HG02642 (cell line): ENCODE data around the gene FAM124B.
"Not testable (repeated sequence)": the region's sequence is repeated elsewhere in the genome, so short reads cannot be mapped to it uniquely, and the experiment has no call there.

Experiments
- ATAC-seq: cut with Tn5 transposase; IDR thresholded peaks from one replicate; pipeline ENCODE4 v1.9.1; 2021; ENCODE audit warnings: mild to moderate bottlenecking; ENCODE audit not compliant: unreplicated experiment, poor library complexity

The FAM124B gene

GRCh38 chr2:224416656-224417360, 14.9 kb upstream of the FAM124B start:
- no peak for ATAC-seq

GRCh38 chr2:224413381-224413780, 11.5 kb upstream of the FAM124B start:
- no peak for ATAC-seq

- ATAC-seq = no peak
Measured at GRCh38 chr2:224412141-224413015, 10.5 kb upstream of the FAM124B start.

DNA sequence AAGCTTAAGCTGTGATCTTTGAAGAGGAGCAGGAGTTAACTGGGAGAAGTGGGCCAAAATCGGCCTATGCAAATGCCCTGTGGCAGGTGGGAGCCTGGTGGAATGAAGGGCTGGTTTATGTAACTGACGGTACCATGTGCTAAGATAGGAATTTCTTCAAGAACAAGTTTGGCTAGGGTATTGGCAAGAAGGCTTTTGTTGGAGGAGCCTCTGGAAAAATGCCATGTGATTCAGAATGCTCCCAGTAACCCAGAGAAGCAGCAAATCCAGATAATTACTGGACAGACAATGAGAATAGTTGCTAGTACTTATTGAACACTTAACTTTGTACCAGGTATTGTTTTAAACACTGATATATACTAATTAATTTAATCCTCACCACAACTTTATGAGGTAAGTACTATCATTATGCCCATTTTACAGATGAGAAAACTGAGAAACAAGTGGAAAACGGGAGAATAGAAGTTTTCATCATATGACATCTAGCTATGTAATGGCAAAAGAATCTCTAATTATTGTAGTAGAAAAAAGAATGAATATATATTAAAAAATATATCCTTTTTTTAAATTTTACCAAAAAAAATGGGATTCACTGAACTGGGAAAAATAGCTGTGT, 9.1 kb upstream of the FAM124B start:
- no peak for ATAC-seq

DNA sequence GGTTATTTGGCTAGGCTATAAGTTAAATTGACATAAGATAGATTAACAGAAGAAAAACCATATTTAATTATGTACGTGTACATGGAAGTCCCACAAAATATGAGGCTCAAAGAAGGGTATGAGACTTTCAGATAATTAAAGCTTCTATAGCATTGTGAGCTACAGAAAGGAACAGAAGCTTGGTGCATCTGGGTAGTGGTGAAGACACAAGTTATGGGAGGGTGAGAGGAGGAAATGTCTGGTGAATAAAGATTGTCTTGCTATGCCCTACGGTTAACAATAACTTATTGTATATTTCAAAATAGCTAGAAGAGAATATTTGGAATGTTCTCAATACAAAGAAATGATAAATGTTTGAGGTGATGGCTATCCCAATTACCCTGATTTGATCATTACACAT, 6.8 kb upstream of the FAM124B start:
- no peak for ATAC-seq

GRCh38 chr2:224407241-224407701, 5.4 kb upstream of the FAM124B start:
- no peak for ATAC-seq

- ATAC-seq = no peak
Measured at GRCh38 chr2:224405841-224406370, 4.0 kb upstream of the FAM124B start.

GRCh38 chr2:224405412-224405811, 3.5 kb upstream of the FAM124B start:
- no peak for ATAC-seq

GRCh38 chr2:224404796-224405195, 2.9 kb upstream of the FAM124B start:
- no peak for ATAC-seq

- ATAC-seq = no peak
Measured at GRCh38 chr2:224403657-224404056, 1.8 kb upstream of the FAM124B start.

DNA sequence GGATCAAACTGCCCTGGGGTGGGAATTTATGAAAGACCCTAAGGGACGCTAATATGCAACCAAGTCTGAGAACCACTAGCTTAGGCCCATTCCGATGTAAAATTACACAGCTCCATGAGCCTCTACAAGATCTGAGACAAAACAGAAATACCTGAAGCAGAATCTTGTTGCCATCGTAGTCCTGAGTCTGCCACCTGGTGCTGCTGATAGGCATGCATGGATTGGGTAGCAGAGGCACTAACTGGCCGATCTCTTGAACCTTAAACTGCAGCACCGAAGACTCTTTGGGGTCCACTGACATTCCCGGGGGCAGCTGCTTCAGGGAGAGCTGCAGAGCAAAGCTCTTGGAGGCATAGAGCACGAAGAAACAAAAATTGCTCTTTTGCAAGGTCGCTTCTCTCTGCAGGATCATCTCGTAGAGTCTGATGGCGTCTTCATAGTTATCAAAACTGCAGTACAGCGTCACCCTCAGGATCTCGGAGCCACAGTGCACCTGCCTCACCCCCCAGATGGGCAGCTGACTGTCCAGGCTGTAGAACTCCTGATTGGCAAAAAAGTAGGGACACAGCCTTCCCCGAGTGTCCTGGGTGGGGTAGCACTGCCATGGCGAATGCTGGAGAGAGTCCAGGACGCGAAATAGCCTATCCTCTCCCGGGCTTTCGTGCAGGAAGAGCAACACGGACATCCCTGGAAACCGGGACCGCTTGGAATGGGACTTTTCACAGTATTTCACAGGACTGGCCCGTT, 848 bp downstream of the FAM124B start:
- no peak for ATAC-seq

DNA sequence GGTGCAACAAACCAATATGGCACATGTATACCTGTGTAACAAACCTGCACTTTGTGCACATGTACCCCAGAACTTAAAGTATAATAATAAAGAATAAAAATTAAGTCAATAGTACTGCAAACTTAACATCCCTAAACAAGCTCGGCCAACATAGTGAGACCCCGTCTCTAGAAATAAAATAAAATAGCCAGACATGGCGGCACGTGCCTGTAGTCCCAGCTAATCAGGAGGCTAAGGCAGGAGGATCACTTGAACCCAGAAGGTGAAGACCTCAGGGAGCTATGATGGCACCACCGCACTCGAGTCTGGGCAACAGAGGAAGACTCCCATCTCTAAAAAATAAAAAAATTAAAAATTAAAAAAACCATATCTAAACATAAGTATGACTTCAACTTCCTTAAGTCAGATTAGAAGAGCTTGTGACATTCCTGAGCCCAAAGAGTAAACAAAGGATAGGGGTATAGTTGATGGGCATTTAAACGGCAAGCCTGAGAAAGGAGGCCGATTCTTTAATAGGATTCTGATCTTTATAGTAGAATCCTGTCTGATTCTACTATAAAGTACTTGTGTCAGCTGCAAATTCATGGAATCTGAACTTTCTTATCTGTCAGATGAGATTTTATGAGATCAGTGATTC, 1.6 kb downstream of the FAM124B start:
- no peak for ATAC-seq

DNA sequence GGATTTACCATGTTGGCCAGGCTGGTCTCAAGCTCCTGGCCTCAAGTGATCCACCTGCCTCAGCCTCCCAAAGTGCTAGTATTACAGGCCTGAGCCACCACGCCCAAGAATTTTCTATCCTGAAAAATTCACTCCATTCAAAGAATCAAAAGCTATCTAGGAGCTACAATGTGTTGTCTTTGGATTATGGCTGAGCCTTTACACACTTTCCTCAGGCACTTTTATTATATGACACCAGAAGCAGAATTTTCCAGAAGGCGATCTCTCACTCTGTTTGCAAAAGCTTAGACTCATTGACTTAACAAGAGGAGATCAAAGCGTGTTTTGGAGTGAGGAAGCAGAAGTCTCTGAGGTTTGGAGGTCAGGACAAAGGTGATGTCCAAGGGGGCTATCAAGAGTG, 3.6 kb downstream of the FAM124B start:
- no peak for ATAC-seq

GRCh38 chr2:224397100-224397499, 4.8 kb downstream of the FAM124B start:
- not testable (repeated sequence) for ATAC-seq

DNA sequence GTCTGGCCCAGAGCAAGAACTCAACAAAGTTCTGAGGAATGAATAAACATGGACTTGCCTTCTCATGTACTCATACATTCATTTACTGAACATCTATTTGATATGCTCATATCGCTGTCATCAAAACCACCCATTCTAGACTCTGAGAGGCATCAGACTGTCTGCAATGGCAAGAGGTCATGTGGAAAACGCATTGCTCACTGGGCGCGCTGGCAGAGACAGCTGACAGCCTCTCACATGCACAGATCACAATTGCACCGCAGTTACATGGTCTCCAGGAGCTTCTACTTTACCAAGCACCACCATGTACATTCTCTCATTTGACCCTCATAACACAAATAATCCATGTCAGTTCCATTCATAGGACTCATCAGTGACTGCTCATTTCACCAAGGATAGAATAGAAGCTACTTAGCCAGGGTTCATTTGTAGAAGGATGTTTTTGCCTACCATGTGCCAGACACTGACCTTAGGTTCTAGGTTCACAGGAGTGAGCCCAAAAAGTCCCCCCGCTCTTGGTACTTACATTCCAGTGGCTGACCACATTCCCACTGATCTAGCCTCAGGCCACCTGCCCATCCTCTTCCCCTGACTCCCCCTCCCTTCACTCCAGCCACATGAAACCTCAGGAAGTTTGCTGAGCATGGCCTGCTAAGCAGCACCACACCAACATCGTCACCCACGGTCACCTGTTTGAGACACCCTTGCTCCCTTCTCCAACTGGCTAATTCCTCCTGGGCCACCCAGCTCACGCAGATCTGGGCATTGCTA, 6.1 kb downstream of the FAM124B start:
- no peak for ATAC-seq

DNA sequence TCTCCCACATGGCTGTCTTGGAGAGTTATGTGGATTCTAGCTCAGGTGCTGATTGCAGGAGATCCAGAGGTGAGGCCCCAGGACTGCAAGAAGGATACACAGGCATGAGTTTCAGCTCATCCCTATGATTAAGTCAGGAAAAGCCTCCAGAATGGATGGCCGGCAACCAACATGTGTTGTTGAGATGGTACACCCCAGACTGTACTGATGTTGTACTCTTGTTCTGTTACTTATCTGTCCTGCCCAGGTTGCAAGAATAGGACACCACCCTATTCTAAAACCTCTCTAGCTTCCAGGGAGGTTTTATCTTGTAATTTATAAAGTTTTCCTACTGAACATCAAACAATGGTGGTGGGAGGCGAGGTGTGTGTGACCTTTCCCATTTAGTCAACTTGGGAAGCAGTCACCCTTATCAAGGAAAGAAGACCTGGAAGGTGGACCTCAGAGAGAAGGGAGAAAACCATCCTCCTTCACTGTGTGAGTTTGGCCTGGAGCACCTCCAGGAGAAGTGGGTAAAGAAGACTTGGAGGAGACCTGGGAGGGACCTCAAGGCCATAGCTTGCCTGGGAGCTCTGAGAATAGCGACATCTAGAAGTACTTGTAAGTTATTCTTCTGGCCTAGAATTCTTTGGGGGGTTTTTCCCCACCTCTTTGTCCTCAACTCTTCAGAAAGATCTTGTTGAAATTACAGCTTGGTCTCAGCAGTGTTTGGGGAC, 8.6 kb downstream of the FAM124B start:
- ATAC-seq = no peak

GRCh38 chr2:224392545-224392944, 9.4 kb downstream of the FAM124B start:
- ATAC-seq = no peak

- no peak for ATAC-seq
Measured at GRCh38 chr2:224389317-224389716, 12.6 kb downstream of the FAM124B start.
